ENCODE results near the gene SPO11. TPM values are rescaled to one million over a fixed set of nuclear protein-coding genes. Genes with fewer than 3 reads are reported as not detected.

Gene SPO11
- total and polyA plus RNA-seq, 2 of the 4 experiments (the other 2 are of a cell fraction) = not detected

DNA sequence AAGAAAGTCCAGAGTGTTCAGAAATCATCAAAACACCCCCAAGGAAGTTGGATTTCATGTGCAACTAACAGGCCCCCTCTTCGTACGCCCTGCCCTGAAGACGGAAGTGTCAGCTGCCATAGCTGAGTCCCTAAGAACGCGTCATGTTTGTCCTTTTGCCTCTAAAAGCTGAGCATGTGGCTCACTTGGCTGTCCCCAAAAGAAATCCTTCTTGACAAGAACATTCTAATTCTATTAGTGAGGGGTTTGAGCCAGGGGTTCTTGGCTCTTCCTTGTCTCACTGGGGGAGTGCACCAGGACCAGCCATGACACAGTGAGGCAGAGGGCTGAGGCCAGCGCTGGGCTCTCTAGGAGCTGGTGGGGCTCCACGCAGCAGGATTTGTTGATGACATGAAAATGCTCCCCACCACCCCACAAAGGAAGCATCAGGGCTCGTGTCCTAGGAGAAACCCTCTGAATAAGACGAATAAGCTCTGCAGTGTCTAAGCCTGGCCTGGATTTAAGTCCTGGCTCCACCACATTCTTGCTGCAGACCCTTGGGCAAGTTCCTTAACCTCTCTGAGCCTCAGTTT is 20.0 kb upstream of the SPO11 start:
- Histone ChIP-seq H3K9me3 (ENCODE audit: control insufficient read depth, insufficient read depth, low read length) (no peaks in the 10 kb centered on the region), H3K14ac (replicated peaks; ENCODE audit: low read depth, low read length) (no peak overlapping the region), H2BK120ac (ENCODE audit: low read depth, low read length) (no peak overlapping the region), H3K4me2 (ENCODE audit: low read depth, low read length) (no peak overlapping the region), H4K8ac (ENCODE audit: low read depth in 2 of 2, low read length in 2 of 2) (no peak overlapping the region), H2AFZ (replicated peaks; ENCODE audit: low read length, poor library complexity) (no peak overlapping the region), H3K4me1 (ENCODE audit: control insufficient read depth, insufficient read depth, low read length) (no peaks in the 10 kb centered on the region), H3K23ac (ENCODE audit: low read depth, low read length) (no peak overlapping the region), H2BK20ac (ENCODE audit: low read depth, low read length) (no peak overlapping the region), H3K9ac (ENCODE audit: low read depth, low read length) (no peak overlapping the region), H3K18ac (ENCODE audit: low read depth, low read length) (no peak overlapping the region), H2AK5ac (ENCODE audit: low read depth, low read length) (no peak overlapping the region), H4K91ac (ENCODE audit: insufficient read depth, low read depth, low read length) (no peak overlapping the region), H3K56ac (ENCODE audit: extremely low read depth, insufficient read depth, low read length) (no peak overlapping the region), H3K4ac (ENCODE audit: low read depth, low read length) (no peak overlapping the region), H2BK15ac (ENCODE audit: low read depth, low read length) (no peak overlapping the region), H4K20me1 (ENCODE audit: insufficient read depth, low read length) (no peaks in the 10 kb centered on the region), H2BK5ac (ENCODE audit: low read depth, low read length, poor library complexity, severe bottlenecking) (no peak overlapping the region), H3K36me3 (ENCODE audit: control insufficient read depth, insufficient read depth, low read length) (no peaks in the 10 kb centered on the region), H3K9me1 (ENCODE audit: insufficient read depth, low read length) (no peaks in the 10 kb centered on the region), H4K5ac (ENCODE audit: low read depth, low read length) (no peak overlapping the region), H3K79me1 (ENCODE audit: low read depth in 1 of 2, low read length in 2 of 2) (no peaks in the 10 kb centered on the region), H2AK9ac (replicated peaks; ENCODE audit: low read depth, low read length, poor library complexity) (no peak overlapping the region), H3K4me3 (ENCODE audit: insufficient read depth, low read depth, low read length) (no peak overlapping the region), H3K27me3 (ENCODE audit: control insufficient read depth, insufficient read depth, low read length) (peaks cover 2% of the 10 kb centered on the region; the same call in 1 of the 2 replicates), H3K27ac (ENCODE audit: insufficient read depth, low read length) (no peak overlapping the region)
- ChIA-PET POLR2A (ENCODE audit: unreplicated experiment) (no interaction called here), CTCF (no interaction called here)
- WGBS, 2 experiments (ENCODE audit: extremely low coverage in 2 of 2, insufficient read length in 1 of 2) = no CpG with 5 or more reads among the region's 9 CpGs
- BruUV-seq (replicated peaks) = no TSS peak
- DNase-seq (no peak), ATAC-seq (ENCODE audit: low read depth) (no peak)
- no peak for TF ChIP-seq MAZ (IDR thresholded peaks at IDR 0.05; ENCODE audit: borderline replicate concordance, low read depth, low read length)
- TF ChIP-seq BHLHE40 (IDR thresholded peaks at IDR 0.05; ENCODE audit: low read depth, low read length) = no peak
- TF ChIP-seq CEBPB (IDR thresholded peaks at IDR 0.05; ENCODE audit: low read depth, low read length) = no peak
- TF ChIP-seq USF2 (IDR thresholded peaks at IDR 0.05; ENCODE audit: low read depth, low read length) = no peak
- no peak for TF ChIP-seq ELK1 (IDR thresholded peaks at IDR 0.05; ENCODE audit: borderline replicate concordance, low read depth, low read length)
- no peak for TF ChIP-seq RCOR1 (IDR thresholded peaks at IDR 0.05; ENCODE audit: insufficient replicate concordance, low read length)
- no peak for TF ChIP-seq POLR2A (IDR thresholded peaks at IDR 0.05; ENCODE audit: low read depth, low read length)
- no peak for TF ChIP-seq RAD21 (IDR thresholded peaks at IDR 0.05; ENCODE audit: low read length)
- TF ChIP-seq MAFK (IDR thresholded peaks at IDR 0.05; ENCODE audit: low read depth, low read length) = no peak
- TF ChIP-seq CHD1 (IDR thresholded peaks at IDR 0.05; ENCODE audit: low read depth, low read length) = no peak
- TF ChIP-seq MXI1 (IDR thresholded peaks at IDR 0.05; ENCODE audit: borderline replicate concordance, low read depth, low read length) = no peak
- no peak for TF ChIP-seq SMC3 (IDR thresholded peaks at IDR 0.05; ENCODE audit: low read depth, low read length)
- TF ChIP-seq NFE2L2 (IDR thresholded peaks at IDR 0.05; ENCODE audit: low read depth, low read length) = no peak
- TF ChIP-seq FOS (IDR thresholded peaks at IDR 0.05; ENCODE audit: low read depth, low read length) = no peak
- TF ChIP-seq RFX5 (IDR thresholded peaks at IDR 0.05; ENCODE audit: low read depth, low read length) = no peak
- no peak for TF ChIP-seq CTCF (conservative IDR thresholded peaks at IDR 0.05; ENCODE audit: low read depth, low read length)
- in situ Hi-C loops (cut with MboI; ENCODE audit: low sequenced_read_pairs) = no loop called here
- dilution Hi-C loops (cut with HindIII; ENCODE audit: low sequenced_read_pairs, unreplicated experiment) = no loop called here
- intact Hi-C loops (cut with micrococcal nuclease) = no loop called here

All from IMR-90 (cell line).